HG02798 (cell line): ENCODE results near the gene CARMIL1.
"Not testable (repeated sequence)": the region's sequence is repeated elsewhere in the genome, so short reads cannot be mapped to it uniquely, and the experiment has no call there.

Experiments used
- ATAC-seq: cut with Tn5 transposase; IDR thresholded peaks from one replicate; pipeline ENCODE4 v1.9.1; 2021; ENCODE audit warnings: mild to moderate bottlenecking; ENCODE audit not compliant: unreplicated experiment, poor library complexity

CARMIL1 gene

GRCh38 chr6:25428758-25429317, 149.7 kb downstream of the CARMIL1 start:
- ATAC-seq: no peak

GRCh38 chr6:25431306-25431974, 152.3 kb downstream of the CARMIL1 start:
- ATAC-seq: no peak

GRCh38 chr6:25431975-25432307, 152.8 kb downstream of the CARMIL1 start:
- no peak for ATAC-seq

- no peak for ATAC-seq
Observed at GRCh38 chr6:25434921-25435320, 155.7 kb downstream of the CARMIL1 start.

GRCh38 chr6:25435416-25435985, 156.3 kb downstream of the CARMIL1 start:
- no peak for ATAC-seq

- no peak for ATAC-seq
Observed at GRCh38 chr6:25436760-25437159, 157.6 kb downstream of the CARMIL1 start.

GRCh38 chr6:25439368-25439767, 160.2 kb downstream of the CARMIL1 start:
- ATAC-seq: no peak

GRCh38 chr6:25441663-25442270, 162.6 kb downstream of the CARMIL1 start:
- no peak for ATAC-seq

- no peak for ATAC-seq
Observed at GRCh38 chr6:25442898-25443297, 163.7 kb downstream of the CARMIL1 start.

GRCh38 chr6:25444521-25444920, 165.3 kb downstream of the CARMIL1 start:
- ATAC-seq: not testable (repeated sequence)

GRCh38 chr6:25446830-25447569, 167.8 kb downstream of the CARMIL1 start:
- no peak for ATAC-seq

GRCh38 chr6:25447570-25447929, 168.4 kb downstream of the CARMIL1 start:
- no peak for ATAC-seq

- no peak for ATAC-seq
Observed at GRCh38 chr6:25448965-25449538, 169.9 kb downstream of the CARMIL1 start.

- ATAC-seq: no peak
Observed at GRCh38 chr6:25449774-25450173, 170.6 kb downstream of the CARMIL1 start.

GRCh38 chr6:25450469-25451198, 171.5 kb downstream of the CARMIL1 start:
- no peak for ATAC-seq

GRCh38 chr6:25452031-25452430, 172.9 kb downstream of the CARMIL1 start:
- ATAC-seq: no peak

- ATAC-seq: no peak
Observed at GRCh38 chr6:25453288-25453687, 174.1 kb downstream of the CARMIL1 start.

GRCh38 chr6:25454136-25454535, 175.0 kb downstream of the CARMIL1 start:
- ATAC-seq: no peak

GRCh38 chr6:25456249-25457040, 177.3 kb downstream of the CARMIL1 start:
- no peak for ATAC-seq
